Measurements from ENCODE around the gene NLRP14.

NLRP14 gene

DNA sequence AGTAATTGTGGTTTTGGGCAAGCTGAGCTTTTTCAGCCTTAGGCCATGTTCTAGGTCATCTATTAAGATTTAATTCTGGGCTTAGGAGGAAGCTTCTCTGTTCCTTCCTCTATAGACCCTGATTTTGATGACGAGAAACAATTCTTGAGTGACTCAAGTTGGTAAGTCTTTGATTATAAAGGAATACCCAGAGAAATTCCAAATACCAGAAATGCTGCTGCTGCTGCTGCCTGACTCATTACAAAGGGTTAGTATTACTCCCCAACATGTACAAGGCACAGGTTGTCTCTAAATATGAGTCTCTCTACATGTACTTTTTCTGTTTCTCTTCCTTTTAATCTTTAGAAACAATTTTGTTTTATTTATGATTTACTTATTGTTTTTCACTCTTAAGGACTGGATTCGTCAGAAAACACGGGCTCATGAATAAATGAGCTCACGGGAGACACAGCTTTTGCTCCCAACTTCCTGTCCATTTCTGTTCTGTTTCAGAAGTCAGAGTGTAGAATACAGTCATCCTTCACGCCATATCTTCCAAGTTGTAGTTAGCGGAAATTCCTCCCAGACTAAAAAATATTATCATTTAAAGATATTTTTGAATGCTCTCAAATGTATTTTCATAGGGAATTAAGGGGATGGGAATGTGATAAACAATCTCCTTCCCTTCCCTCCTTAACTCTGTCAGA, 36.7 kb downstream of the NLRP14 start:
- DNase-seq, result no peak

DNA sequence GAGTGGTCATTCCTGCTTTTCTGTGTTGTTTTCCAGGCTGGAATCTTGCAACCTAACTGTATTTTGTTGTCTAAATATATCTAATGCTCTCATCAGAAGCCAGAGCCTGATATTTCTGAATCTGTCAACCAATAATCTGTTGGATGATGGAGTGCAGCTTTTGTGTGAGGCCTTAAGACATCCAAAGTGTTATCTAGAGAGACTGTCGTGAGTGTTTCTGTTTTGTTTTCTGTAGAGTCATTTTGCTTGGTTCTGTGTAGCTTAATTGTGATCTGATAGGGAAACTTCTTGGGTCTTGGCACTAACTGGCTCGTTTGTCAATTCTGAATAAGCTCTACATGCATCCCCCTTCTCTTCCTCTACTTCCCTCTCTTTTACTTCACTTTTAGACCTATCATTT, 37.4 kb downstream of the NLRP14 start:
- no peak for DNase-seq

DNA sequence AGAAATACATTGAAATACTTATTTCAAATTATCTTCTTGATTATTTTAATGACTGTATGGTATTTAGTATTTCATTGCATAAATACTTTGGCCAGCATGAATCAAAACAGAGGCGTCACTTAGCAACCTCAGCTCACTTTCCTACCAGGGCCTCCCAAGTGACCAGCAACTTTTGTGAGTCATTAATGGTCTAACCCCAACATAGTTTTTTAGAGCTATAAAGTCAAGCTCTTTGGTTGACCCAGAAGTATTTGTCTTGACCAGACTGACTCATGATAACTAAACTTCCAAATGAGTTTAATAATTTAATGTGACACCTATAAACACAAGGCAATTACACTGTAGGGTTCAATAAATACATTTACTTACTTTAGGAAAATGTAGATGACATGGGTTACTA, 40.6 kb downstream of the NLRP14 start:
- no peak for DNase-seq

DNA sequence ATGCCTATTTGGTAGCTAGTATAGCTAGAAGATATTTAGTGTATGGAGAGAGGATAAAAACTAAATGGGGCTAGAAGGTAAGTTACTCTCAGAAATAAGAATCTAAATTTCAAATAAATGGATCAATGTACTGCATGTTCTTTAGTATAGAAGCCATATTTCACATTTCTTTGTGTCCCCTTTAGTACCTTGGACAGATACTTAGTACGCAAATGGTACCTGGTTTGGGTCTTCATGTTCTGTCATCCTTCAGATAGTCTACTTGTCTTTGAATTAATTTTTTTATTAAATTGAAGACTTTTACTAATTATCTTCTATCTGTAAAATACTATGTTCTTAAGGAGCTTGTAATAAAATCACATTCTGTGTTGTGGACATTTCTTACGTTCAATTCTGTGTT, 42.3 kb downstream of the NLRP14 start:
- no peak for DNase-seq

DNA sequence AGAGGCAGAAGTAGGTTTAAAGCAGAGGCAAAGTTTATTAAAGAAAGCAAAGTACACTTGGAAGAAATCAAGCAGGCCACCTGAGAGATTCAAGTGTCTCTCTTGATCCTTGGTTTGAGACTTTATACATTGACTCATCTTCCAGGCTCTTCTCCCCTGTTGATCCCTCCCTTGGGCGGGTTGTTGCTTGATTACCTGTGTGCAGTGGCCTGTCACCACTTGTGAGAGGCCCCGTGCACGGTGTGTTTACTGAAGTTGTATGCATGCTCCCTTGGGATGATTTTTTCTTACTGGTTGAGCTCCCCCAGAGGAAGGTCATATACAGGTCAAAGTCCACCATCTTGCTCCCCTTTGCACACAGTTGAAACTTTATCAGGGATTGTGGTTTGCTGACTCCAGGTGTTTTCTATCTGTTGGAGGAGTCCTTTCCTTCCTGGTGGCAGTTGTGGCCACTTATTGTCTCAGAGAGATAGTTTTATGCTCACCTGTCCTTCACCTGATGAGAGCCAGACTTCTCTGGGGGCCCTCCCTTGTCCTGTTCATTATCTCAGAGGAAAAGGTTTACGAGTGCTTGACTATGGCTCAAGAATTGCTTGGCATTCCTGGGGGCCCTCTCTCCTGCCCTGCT, 52.2 kb downstream of the NLRP14 start:
- no peak for DNase-seq

DNA sequence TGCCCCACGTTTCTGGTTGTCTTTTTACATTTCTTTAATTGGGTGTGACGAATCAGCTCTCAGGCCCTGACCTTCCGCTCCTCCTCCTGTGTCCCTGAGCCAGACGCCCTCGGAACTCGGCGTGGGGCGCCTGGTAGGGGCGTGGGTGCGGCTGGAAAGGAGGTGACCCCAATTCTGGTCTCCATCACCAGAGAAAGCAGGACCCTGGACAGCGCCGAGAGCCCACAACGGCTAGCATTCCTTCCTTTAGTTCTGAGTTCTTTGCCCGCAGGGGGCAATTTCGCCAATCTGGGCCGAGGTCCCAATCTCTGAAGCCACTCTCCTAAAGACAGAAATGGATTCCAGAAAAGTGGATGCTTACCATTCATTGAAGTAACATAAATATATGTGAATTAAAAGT, 56.8 kb downstream of the NLRP14 start:
- DNase-seq, result no peak

DNA sequence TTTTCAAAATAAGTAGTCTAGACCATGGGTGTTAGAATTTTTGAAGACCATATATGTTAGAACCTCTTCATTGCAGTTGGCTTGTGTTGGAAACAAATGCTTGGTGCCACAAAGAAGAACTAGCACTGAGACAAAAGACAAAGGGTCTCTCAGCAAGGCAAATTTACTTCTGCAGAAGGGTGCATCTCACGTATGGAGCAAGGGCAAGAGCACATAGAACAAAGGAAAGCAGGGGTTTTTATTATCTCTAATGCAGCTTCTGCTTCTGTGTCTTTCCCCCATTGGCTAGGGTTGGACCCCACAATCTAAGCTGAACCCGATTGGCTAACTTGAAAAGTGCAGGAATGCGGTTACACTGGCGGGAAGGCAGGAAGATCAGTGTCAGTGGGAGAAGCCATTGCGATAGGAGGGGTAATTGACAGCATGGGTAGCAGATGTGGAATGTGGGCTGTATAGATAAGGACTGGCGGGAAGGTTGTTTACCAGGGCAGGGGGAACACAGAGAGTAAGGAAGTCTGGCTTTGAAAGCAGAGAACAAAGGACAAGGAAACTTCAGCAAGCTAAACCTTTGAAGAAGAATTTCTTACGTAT, 59.4 kb downstream of the NLRP14 start:
- DNase-seq, result no peak

DNA sequence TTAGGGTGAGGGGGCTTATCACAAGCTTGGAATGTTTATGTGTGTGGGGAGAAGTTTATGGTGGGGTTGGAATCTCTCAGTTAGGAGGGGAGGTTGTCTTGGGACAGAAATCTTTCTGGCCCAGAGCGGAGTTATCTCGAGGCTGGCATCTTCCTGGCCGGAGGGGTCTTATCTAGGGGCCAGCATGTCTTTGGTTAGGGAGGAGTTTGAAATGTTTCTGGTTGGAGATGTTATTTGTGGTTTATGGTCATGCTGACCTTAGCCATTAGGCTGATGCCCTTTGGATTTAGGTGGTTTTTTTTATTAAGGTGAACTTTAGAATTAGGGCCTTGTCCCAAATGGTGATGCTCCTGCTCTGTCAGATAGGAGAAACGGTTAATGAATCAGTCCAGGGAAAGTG, 60.6 kb downstream of the NLRP14 start:
- no peak for DNase-seq

DNA sequence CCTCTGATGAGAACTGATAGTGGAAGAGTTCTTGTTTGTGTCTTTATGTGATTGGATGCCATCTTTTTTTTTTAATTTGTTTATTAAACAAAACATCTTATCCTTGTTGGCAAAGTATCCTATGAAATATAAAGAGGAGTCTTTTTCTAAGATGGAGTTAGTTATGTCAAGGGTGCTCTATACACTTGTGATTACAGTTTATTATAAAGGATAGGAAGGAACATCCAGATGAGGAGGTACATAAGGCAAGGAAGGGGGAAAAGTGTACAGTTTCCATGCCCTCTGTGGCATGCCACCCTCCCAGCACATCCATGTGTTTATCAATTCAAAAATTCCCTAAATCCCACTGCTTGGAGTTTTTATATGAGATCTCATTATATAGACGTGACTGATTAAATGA, 61.2 kb downstream of the NLRP14 start:
- no peak for DNase-seq

DNA sequence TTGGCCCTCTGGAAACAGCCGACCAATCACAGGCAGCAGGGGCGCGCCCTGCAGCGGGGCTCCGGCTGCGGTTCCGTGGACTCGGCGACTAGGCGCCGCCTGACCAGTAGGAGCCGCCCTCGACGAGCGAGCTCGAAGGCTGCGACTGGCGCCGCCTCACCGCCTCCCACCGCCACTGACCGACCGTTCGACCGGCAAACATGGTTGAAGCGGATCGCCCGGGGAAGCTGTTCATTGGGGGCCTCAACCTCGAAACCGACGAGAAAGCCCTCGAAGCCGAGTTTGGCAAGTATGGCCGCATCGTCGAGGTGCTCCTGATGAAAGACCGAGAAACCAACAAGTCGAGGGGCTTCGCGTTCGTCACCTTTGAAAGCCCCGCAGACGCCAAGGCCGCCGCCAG, 68.6 kb downstream of the NLRP14 start, which contains the start of gene RBMXL2:
Gene RBMXL2, plus strand, starts transcription at position 78 of the 400 bp plus-strand sequence. Its CDS starts 123 bp downstream, at position 201.
- DNase-seq, result no peak

DNA sequence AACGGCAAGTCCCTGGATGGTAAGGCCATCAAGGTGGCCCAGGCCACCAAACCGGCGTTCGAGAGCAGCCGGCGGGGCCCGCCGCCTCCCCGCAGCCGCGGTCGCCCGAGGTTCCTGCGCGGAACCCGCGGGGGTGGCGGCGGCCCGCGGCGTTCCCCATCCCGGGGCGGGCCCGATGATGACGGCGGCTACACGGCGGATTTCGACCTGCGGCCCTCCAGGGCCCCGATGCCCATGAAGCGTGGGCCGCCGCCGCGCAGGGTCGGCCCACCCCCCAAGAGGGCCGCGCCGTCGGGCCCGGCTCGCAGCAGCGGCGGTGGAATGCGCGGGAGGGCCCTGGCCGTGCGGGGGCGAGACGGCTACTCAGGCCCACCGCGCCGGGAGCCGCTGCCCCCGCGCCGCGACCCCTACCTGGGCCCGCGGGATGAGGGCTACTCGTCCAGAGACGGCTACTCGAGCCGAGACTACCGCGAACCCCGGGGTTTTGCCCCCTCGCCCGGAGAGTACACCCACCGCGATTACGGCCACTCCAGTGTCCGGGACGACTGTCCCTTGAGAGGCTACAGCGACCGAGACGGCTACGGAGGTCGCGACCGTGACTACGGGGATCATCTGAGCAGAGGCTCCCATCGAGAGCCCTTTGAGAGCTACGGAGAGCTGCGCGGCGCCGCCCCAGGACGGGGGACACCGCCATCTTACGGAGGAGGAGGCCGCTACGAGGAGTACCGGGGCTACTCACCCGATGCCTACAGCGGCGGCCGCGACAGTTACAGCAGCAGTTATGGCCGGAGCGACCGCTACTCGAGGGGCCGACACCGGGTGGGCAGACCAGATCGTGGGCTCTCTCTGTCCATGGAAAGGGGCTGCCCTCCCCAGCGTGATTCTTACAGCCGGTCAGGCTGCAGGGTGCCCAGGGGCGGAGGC, 69.3 kb downstream of the NLRP14 start:
- no peak for DNase-seq

DNA sequence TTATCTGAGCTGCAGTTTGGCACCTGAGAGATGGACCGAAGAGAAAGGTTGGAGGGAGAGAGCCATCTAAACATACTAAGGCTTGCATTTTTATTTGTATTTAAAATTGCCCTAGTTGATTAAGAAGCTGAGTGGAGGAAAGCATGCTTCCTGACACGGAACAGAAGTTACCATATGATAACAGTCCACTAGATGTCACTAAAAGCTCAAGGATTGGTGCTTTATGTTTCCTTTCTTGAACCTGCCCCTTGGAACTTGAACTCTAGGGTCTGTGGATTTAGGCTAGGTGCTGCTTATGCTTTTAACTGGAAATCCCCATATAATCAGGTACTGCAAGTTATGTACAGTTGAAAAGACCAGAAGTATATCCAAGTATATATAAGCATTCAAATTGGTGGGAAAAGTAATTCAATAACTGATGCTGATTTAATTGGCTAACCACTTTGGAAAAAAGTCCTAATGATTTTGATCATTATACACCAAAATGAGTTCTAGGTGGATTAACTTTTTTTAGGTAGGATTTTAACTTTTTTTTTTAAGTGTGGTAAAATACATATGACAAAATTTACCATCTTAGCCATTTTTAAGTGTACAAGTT, 78.1 kb downstream of the NLRP14 start:
- DNase-seq, result peak; percentile 0

DNA sequence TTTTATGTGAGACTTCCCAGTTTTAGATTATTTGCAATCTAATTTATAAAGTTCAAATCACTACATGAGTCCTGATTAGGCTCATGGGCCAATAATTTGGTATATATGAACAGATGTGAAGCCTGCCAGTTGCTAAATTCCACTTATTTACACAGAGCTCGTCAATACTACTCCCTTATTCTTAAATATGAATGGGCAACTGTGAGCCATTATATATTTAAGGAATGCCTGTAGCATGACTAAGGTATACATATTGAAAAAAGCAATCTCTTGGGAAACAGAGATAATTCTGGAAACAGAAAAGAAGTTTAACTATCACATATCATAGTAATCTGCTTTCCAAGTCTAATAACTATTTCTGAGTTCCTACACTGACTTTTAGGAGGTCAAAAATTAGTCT, 95.5 kb downstream of the NLRP14 start:
- DNase-seq, result no peak

DNA sequence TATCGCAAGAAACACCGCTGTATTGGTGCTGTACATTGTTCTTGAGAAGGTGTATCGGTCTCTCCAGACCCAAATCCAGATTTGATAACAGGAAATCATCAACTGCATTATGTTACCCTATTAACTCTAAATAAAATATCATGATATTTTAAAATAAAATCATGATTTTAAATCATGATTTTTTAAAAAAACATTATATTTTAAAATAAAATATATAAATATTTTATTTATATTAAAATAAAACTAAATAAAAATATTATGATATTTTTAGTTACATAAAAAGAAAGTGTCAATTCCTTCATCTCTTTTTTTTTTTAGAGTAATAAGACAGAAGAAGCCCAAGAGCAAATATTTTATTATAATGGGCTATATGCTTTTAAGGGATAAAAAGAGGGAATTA, 96.1 kb downstream of the NLRP14 start:
- no peak for DNase-seq
